Kidney (tissue), 14 donors: ENCODE data around the gene HEXIM1. TPM values are rescaled to one million over a fixed set of nuclear protein-coding genes. Genes with fewer than 3 reads are reported as not detected.

Source experiments
- DNase-seq, 5 donors: peaks; one replicate each; pipeline ENCODE4 v3.0.0-alpha.2; 2013 to 2020
- FAIRE-seq: peaks from 2 replicates; lab custom pipeline; 2012; peaks lifted over from hg19 to GRCh38; lab: Jason Lieb, UNC
- H3K27ac ChIP-seq, 2 donors: one replicate each; pipeline ENCODE4 v1.7.0; 2013; ENCODE audit warnings: low read depth in 2 of 2, low read length in 2 of 2, inconsistent platforms in 1 of 2
- H3K27me3 ChIP-seq: one replicate; pipeline ENCODE4 v1.7.1; 2013; ENCODE audit warnings: low read length, inconsistent platforms; ENCODE audit not compliant: control insufficient read depth, insufficient read depth
- H3K36me3 ChIP-seq, 3 donors: one replicate each; pipeline versions ENCODE4 v1.7.0 to v1.7.1; 2013; ENCODE audit warnings: low read length in 3 of 3, control low read depth in 1 of 3, inconsistent platforms in 1 of 3; ENCODE audit not compliant: insufficient read depth in 3 of 3, control insufficient read depth in 2 of 3
- H3K4me1 ChIP-seq, 3 donors: one replicate each; pipeline versions ENCODE4 v1.7.0 to v1.7.1; 2013; ENCODE audit warnings: low read length in 3 of 3, inconsistent platforms in 1 of 3, low read depth in 1 of 3; ENCODE audit not compliant: control insufficient read depth in 2 of 3, insufficient read depth in 2 of 3
- H3K4me3 ChIP-seq, 3 donors: one replicate each; pipeline versions ENCODE4 v1.7.0 to v1.8.1; 2013; ENCODE audit warnings: low read length in 3 of 3, control low read depth in 1 of 3, inconsistent platforms in 1 of 3
- H3K9ac ChIP-seq, 3 donors: one replicate each; pipeline versions ENCODE4 v1.7.0 to v1.7.1; 2013; ENCODE audit warnings: low read length in 3 of 3, control low read depth in 1 of 3, inconsistent platforms in 1 of 3
- H3K9me3 ChIP-seq, 3 donors: one replicate each; pipeline versions ENCODE4 v1.7.0 to v1.7.1; 2013; ENCODE audit warnings: low read length in 3 of 3, control low read depth in 1 of 3, inconsistent platforms in 1 of 3; ENCODE audit not compliant: control insufficient read depth in 2 of 3, insufficient read depth in 1 of 3
- intact Hi-C: fragments of 100-400 bp; cut with DNase I; formaldehyde crosslinking; loops from one replicate; pipeline ENCODE4 v1.11.1; 2022
- polyA plus RNA-seq: library from polyadenylated mRNA; stranded (reverse); fragments of 350-450 nt; fragmentation: Illumina TruSeq; extraction: RNeasy Lipid Tissue Mini Kit (QIAGEN cat#74804); gene quantifications from one replicate; pipeline ENCODE4 v1.2.3, GENCODE V29; 2014; ENCODE audit warnings: low read depth, low replicate concordance; ENCODE audit not compliant: insufficient read depth
- total RNA-seq: library from RNA; stranded (reverse); fragmentation: NEBNext Ultra II Directional; extraction: Animal tissue kit (Norgen Biotek cat#: 25700); gene quantifications from one replicate; pipeline ENCODE4 v1.2.1, GENCODE V29; 2021
- TF ChIP-seq, protein P1 (sequence below): IDR thresholded peaks from 3 replicates; pipeline ENCODE4 v1.5.1; 2012; ENCODE audit warnings: mild to moderate bottlenecking, moderate library complexity, borderline replicate concordance; ENCODE audit not compliant: insufficient read depth; ENCODE audit errors: extremely low read depth
- donor health status: control.
- donor health status: control.
- donor health status: control.
- donor health status: control.
- donor health status: control.
- donor health status: DM: yes; HTN: yes; CAD: no.
- donor health status: Normal renal cell carcinoma (clear cell type).

Gene HEXIM1
- total and polyA plus RNA-seq, 2 donors from 2014 or later, result 25.0 to 34.7 TPM

GRCh38 chr17:45149669-45150664 lies 1.7 kb downstream of the HEXIM1 start:
- intact Hi-C loops, result no loop called here
- Histone ChIP-seq H3K9me3 (no peaks in the 10 kb centered on the region), H3K4me3 (peak overlapping the region; percentile 78 to 97 (median 88)), H3K36me3 (no peaks in the 10 kb centered on the region), H3K27ac (peak overlapping the region; percentile 97 to 100), H3K27me3 (no peaks in the 10 kb centered on the region), H3K9ac (peak overlapping the region; percentile 86 to 97 (median 97)), H3K4me1 (peaks cover 6 to 26% (median 16%) of the 10 kb centered on the region in 3 donors)
- DNase-seq, result peak; percentile 75 to 92 (median 86)
- no peak for FAIRE-seq
- TF ChIP-seq, protein P1, sequence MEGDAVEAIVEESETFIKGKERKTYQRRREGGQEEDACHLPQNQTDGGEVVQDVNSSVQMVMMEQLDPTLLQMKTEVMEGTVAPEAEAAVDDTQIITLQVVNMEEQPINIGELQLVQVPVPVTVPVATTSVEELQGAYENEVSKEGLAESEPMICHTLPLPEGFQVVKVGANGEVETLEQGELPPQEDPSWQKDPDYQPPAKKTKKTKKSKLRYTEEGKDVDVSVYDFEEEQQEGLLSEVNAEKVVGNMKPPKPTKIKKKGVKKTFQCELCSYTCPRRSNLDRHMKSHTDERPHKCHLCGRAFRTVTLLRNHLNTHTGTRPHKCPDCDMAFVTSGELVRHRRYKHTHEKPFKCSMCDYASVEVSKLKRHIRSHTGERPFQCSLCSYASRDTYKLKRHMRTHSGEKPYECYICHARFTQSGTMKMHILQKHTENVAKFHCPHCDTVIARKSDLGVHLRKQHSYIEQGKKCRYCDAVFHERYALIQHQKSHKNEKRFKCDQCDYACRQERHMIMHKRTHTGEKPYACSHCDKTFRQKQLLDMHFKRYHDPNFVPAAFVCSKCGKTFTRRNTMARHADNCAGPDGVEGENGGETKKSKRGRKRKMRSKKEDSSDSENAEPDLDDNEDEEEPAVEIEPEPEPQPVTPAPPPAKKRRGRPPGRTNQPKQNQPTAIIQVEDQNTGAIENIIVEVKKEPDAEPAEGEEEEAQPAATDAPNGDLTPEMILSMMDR, result no peak

DNA sequence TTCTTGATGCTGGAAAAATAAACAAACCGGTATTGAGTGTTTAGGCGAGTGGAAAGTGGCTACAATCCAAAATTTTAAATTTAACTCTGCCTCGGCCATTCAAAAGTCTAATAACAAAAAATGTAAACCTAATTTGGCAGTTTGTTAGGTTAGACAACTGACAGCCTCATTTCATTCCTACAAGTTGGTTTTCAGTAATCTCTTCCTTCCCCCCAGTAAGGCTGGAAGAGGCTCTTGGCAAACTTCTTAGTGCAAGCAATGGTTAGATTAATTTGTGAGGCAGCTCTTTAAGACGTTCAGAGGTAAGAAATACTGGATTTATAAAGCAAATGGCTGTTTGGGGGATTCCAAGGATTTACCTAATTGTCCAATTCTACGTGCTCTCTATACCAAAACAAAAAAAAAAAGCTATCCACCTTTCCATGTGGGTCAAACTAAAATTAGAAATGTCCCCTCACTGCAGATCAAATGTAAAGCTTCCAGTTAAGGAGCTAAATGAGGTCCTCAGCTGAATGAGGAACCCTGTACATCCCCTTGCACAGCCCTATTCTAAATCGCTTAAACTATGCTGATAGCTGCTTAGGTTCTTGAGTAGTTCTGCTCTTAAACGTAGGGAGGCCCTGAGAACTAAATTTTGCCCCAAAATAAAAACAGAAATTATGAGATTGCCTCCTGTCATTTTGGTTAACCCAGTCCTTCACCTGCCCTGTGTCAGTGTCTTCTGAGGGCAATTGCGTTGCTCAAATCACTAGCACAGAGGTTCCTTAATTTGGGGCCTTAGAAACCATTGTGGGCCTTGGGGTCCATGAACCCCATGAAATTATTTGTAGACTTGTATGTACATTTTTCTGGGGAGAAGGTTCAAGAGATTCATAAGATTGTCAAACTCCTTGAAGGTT lies 2.9 kb downstream of the HEXIM1 start:
- no peaks in the 10 kb centered on the region for H3K36me3 ChIP-seq
- peak in 1 of 5 donors; percentile 37 for DNase-seq
- TF ChIP-seq, protein P1, result no peak
- H3K4me1 ChIP-seq, result peaks cover 6 to 23% (median 16%) of the 10 kb centered on the region in 3 donors
- peak overlapping the region in 2 of 3 donors; percentile 48 to 97 for H3K9ac ChIP-seq
- no peak for FAIRE-seq
- H3K27ac ChIP-seq, result peak overlapping the region in 1 of 2 donors; percentile 16
- intact Hi-C loops, result no loop called here
- H3K4me3 ChIP-seq, result peak overlapping the region; percentile 78 to 97 (median 88)
- H3K9me3 ChIP-seq, result no peaks in the 10 kb centered on the region
- no peaks in the 10 kb centered on the region for H3K27me3 ChIP-seq

DNA sequence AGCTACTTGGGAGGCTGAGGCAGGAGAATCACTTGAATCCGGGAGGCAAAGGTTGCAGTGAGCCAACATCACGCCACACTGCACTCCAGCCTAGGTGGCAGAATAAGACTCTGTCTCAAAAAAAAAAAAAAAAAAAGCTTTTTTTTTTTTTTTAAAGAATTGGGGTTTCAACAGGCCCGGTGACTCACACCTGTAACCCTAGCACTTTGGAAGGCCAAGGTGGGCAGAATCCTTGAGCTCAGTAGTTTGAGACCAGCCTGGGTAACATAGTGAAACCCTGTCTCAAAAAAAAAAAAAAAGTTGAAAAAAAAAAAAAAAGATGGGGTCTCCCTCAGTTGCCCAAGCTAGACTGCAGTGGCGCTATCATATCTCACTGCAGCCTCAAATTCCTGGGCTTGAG lies 6.8 kb downstream of the HEXIM1 start:
- H3K27me3 ChIP-seq, result no peaks in the 10 kb centered on the region
- FAIRE-seq, result no peak
- TF ChIP-seq, protein P1, result no peak
- H3K27ac ChIP-seq, result no peak overlapping the region
- H3K4me1 ChIP-seq, result peaks cover 3 to 26% (median 19%) of the 10 kb centered on the region in 3 donors
- DNase-seq, result peak in 1 of 5 donors; percentile 10
- H3K9me3 ChIP-seq, result no peaks in the 10 kb centered on the region
- no peaks in the 10 kb centered on the region for H3K36me3 ChIP-seq
- H3K9ac ChIP-seq, result peak overlapping the region in 1 of 3 donors; percentile 40
- no peak overlapping the region for H3K4me3 ChIP-seq
- intact Hi-C loops, result no loop called here
